Hematopoietic multipotent progenitor cell (in vitro differentiated cells): ENCODE data around the gene ATP5PF. TPM values are rescaled to one million over a fixed set of nuclear protein-coding genes. Genes with fewer than 3 reads are reported as not detected.
A peak's percentile ranks its signal among the peaks of the same experiment; 100 is the strongest.
"Not testable (repeated sequence)": the region's sequence is repeated elsewhere in the genome, so short reads cannot be mapped to it uniquely, and the experiment has no call there.

Source experiments
- DNase-seq, 3 donors: peaks; one replicate each; pipeline ENCODE4 v3.0.0-alpha.2; 2011 to 2015; ENCODE audit warnings: low read depth in 2 of 3, low spot score in 2 of 3
- total RNA-seq: library from RNA; depleted of rRNA; stranded (reverse); fragments of >200 nt; gene quantifications from one replicate; pipeline ENCODE4 v1.2.3, GENCODE V29; 2012

ATP5PF gene
- total RNA-seq = 23.2 TPM

GRCh38 chr21:25734904-25735645 lies at the start of gene ATP5PF, which contains the start of gene GABPA:
ATP5PF (minus strand) TSS chr21:25734904; CDS start chr21:25729794, 5,110 bp downstream.
GABPA (plus strand) TSS chr21:25734972; CDS start chr21:25741599, 6,627 bp downstream.
- DNase-seq = peak; percentile 93 to 99 (median 99)

GRCh38 chr21:25778126-25778875 lies 43.6 kb upstream of the ATP5PF start:
- DNase-seq = not testable (repeated sequence)

GRCh38 chr21:25776440-25776839 lies 41.7 kb upstream of the ATP5PF start:
- DNase-seq = no peak

GRCh38 chr21:25772686-25773085 lies 38.0 kb upstream of the ATP5PF start:
- DNase-seq = peak in 2 of 3 donors; percentile 21 to 44

GRCh38 chr21:25767921-25768320 lies 33.2 kb upstream of the ATP5PF start:
- DNase-seq = no peak

GRCh38 chr21:25764065-25764464 lies 29.4 kb upstream of the ATP5PF start:
- no peak for DNase-seq

GRCh38 chr21:25760677-25761076 lies 26.0 kb upstream of the ATP5PF start:
- no peak for DNase-seq

GRCh38 chr21:25760061-25760460 lies 25.4 kb upstream of the ATP5PF start:
- DNase-seq = no peak

- no peak for DNase-seq
Observed at GRCh38 chr21:25759573-25759972, 24.9 kb upstream of the ATP5PF start.

GRCh38 chr21:25757531-25757930 lies 22.8 kb upstream of the ATP5PF start:
- no peak for DNase-seq

- no peak for DNase-seq
Observed at GRCh38 chr21:25756190-25756932, 21.7 kb upstream of the ATP5PF start.

GRCh38 chr21:25752416-25752815 lies 17.7 kb upstream of the ATP5PF start:
- DNase-seq = no peak

GRCh38 chr21:25750085-25750484 lies 15.4 kb upstream of the ATP5PF start:
- DNase-seq = peak in 1 of 3 donors; percentile 24

GRCh38 chr21:25744854-25745253 lies 10.2 kb upstream of the ATP5PF start:
- no peak for DNase-seq

- no peak for DNase-seq
Observed at GRCh38 chr21:25742900-25743299, 8.2 kb upstream of the ATP5PF start.

- DNase-seq = peak in 1 of 3 donors; percentile 38
Observed at GRCh38 chr21:25737421-25737820, 2.7 kb upstream of the ATP5PF start.

- DNase-seq = peak in 2 of 3 donors; percentile 23 to 59
Observed at GRCh38 chr21:25735646-25736597, 1.2 kb upstream of the ATP5PF start.

- DNase-seq = no peak
Observed at GRCh38 chr21:25734654-25734903, 125 bp downstream of the ATP5PF start.

- peak in 2 of 3 donors; percentile 23 to 50 for DNase-seq
Observed at GRCh38 chr21:25733859-25734653, 648 bp downstream of the ATP5PF start.
